Activated T-helper 17 cell treated with anti-CD3 and anti-CD28 coated beads, Interleukin-2, amount 50 U/mL, for 72 hours (primary cell): Measurements from ENCODE around the gene FLII. TPM values are rescaled to one million over a fixed set of nuclear protein-coding genes. Genes with fewer than 3 reads are reported as not detected.
A peak's percentile ranks its signal among the peaks of the same experiment; 100 is the strongest.
"Not testable (repeated sequence)": the region's sequence is repeated elsewhere in the genome, so short reads cannot be mapped to it uniquely, and the experiment has no call there.

Experiments
- ATAC-seq: fragments of 150-1000 bp; cut with Tn5 transposase; replicated peaks from 2 replicates; pipeline ENCODE4 v1.10.0; 2021; ENCODE audit warnings: mild to moderate bottlenecking, moderate library complexity
- H3K27ac Mint-ChIP-seq: one replicate; pipeline ENCODE4 v1.8.0; 2022; ENCODE audit warnings: mixed read lengths
- H3K27me3 Mint-ChIP-seq: one replicate; pipeline ENCODE4 v1.8.0; 2022; ENCODE audit warnings: mixed read lengths
- H3K36me3 Mint-ChIP-seq: one replicate; pipeline ENCODE4 v1.8.0; 2022; ENCODE audit warnings: low read depth, mild to moderate bottlenecking, mixed read lengths
- H3K4me1 Mint-ChIP-seq: one replicate; pipeline ENCODE4 v1.8.0; 2022; ENCODE audit warnings: mixed read lengths
- H3K4me3 Mint-ChIP-seq: one replicate; pipeline ENCODE4 v1.8.0; 2022; ENCODE audit warnings: mild to moderate bottlenecking, mixed read lengths
- H3K9me3 Mint-ChIP-seq: one replicate; pipeline ENCODE4 v1.8.0; 2022; ENCODE audit warnings: mixed read lengths
- total RNA-seq, 2 donors: library from RNA; stranded (reverse); gene quantifications; one replicate each; pipeline ENCODE4 v1.2.3, GENCODE V29; 2022

The FLII gene
- total RNA-seq, 2 donors from 2014 or later = 247 to 307 TPM

GRCh38 chr17:18225642-18226283 lies 32.8 kb downstream of the FLII start:
- no peaks in the 10 kb centered on the region for H3K9me3 Mint-ChIP-seq
- no peaks in the 10 kb centered on the region for H3K27me3 Mint-ChIP-seq
- peak; percentile 37 for ATAC-seq
- no peaks in the 10 kb centered on the region for H3K36me3 Mint-ChIP-seq
- peaks cover 19% of the 10 kb centered on the region for H3K4me1 Mint-ChIP-seq
- H3K27ac Mint-ChIP-seq = peak overlapping the region; percentile 93
- H3K4me3 Mint-ChIP-seq = peak overlapping the region; percentile 92

GRCh38 chr17:18225121-18225641 lies 33.4 kb downstream of the FLII start, which contains the start of gene LLGL1:
Gene LLGL1, plus strand, starts transcription at chr17:18225635. Its CDS starts 48 bp downstream, at chr17:18225683.
- Mint-ChIP-seq H3K4me3 (peak within 1 kb of the TSS; percentile 92), H3K4me1 (peaks cover 19% of the 10 kb centered on the region), H3K9me3 (no peaks in the 10 kb centered on the region), H3K27ac (peak within 1 kb of the TSS; percentile 93), H3K27me3 (no peaks in the 10 kb centered on the region), H3K36me3 (no peaks in the 10 kb centered on the region)
- ATAC-seq = peak; percentile 96

- Mint-ChIP-seq H3K9me3 (no peaks in the 10 kb centered on the region), H3K27ac (no peak overlapping the region), H3K36me3 (no peaks in the 10 kb centered on the region), H3K27me3 (no peaks in the 10 kb centered on the region), H3K4me3 (peak overlapping the region; percentile 77), H3K4me1 (peaks cover 19% of the 10 kb centered on the region)
- ATAC-seq = no peak
Measured at GRCh38 chr17:18224387-18225120, 34.0 kb downstream of the FLII start.

GRCh38 chr17:18224053-18224386 lies 34.5 kb downstream of the FLII start:
- ATAC-seq = no peak
- no peaks in the 10 kb centered on the region for H3K9me3 Mint-ChIP-seq
- H3K4me3 Mint-ChIP-seq = no peak overlapping the region
- H3K27ac Mint-ChIP-seq = no peak overlapping the region
- no peaks in the 10 kb centered on the region for H3K27me3 Mint-ChIP-seq
- no peaks in the 10 kb centered on the region for H3K36me3 Mint-ChIP-seq
- peaks cover 19% of the 10 kb centered on the region for H3K4me1 Mint-ChIP-seq

- ATAC-seq = no peak
- Mint-ChIP-seq H3K27ac (no peak overlapping the region), H3K4me3 (no peak overlapping the region), H3K4me1 (no peaks in the 10 kb centered on the region), H3K36me3 (no peaks in the 10 kb centered on the region), H3K9me3 (no peaks in the 10 kb centered on the region), H3K27me3 (no peaks in the 10 kb centered on the region)
Measured at GRCh38 chr17:18218756-18219415, 39.7 kb downstream of the FLII start.

GRCh38 chr17:18217412-18218015 lies 41.0 kb downstream of the FLII start:
- peak overlapping the region; percentile 41 for H3K27ac Mint-ChIP-seq
- no peaks in the 10 kb centered on the region for H3K4me1 Mint-ChIP-seq

GRCh38 chr17:18216906-18217305 lies 41.6 kb downstream of the FLII start:
- not testable (repeated sequence) for H3K9me3 Mint-ChIP-seq, H3K4me3 Mint-ChIP-seq, H3K27ac Mint-ChIP-seq, ATAC-seq, H3K4me1 Mint-ChIP-seq, H3K27me3 Mint-ChIP-seq, H3K36me3 Mint-ChIP-seq

More at GRCh38 chr17:18217412-18218015, 41.0 kb downstream of the FLII start:
- H3K36me3 Mint-ChIP-seq = no peaks in the 10 kb centered on the region
- no peak overlapping the region for H3K4me3 Mint-ChIP-seq
- H3K9me3 Mint-ChIP-seq = no peaks in the 10 kb centered on the region
- no peaks in the 10 kb centered on the region for H3K27me3 Mint-ChIP-seq
- ATAC-seq = peak; percentile 83

GRCh38 chr17:18213666-18214270 lies 44.8 kb downstream of the FLII start:
- no peaks in the 10 kb centered on the region for H3K9me3 Mint-ChIP-seq
- no peak overlapping the region for H3K27ac Mint-ChIP-seq
- H3K27me3 Mint-ChIP-seq = no peaks in the 10 kb centered on the region
- no peaks in the 10 kb centered on the region for H3K4me1 Mint-ChIP-seq
- no peak overlapping the region for H3K4me3 Mint-ChIP-seq
- no peak for ATAC-seq
- H3K36me3 Mint-ChIP-seq = peaks cover 23% of the 10 kb centered on the region

- H3K9me3 Mint-ChIP-seq = no peaks in the 10 kb centered on the region
- H3K27me3 Mint-ChIP-seq = no peaks in the 10 kb centered on the region
- H3K4me3 Mint-ChIP-seq = no peak overlapping the region
- H3K36me3 Mint-ChIP-seq = peaks cover 78% of the 10 kb centered on the region
- ATAC-seq = no peak
- no peaks in the 10 kb centered on the region for H3K4me1 Mint-ChIP-seq
- H3K27ac Mint-ChIP-seq = no peak overlapping the region
Measured at GRCh38 chr17:18208092-18208491, 50.4 kb downstream of the FLII start.

- peaks cover 86% of the 10 kb centered on the region for H3K36me3 Mint-ChIP-seq
- H3K27me3 Mint-ChIP-seq = no peaks in the 10 kb centered on the region
- H3K4me3 Mint-ChIP-seq = no peak overlapping the region
- no peaks in the 10 kb centered on the region for H3K4me1 Mint-ChIP-seq
- H3K27ac Mint-ChIP-seq = peak overlapping the region; percentile 43
- no peak for ATAC-seq
- no peaks in the 10 kb centered on the region for H3K9me3 Mint-ChIP-seq
Measured at GRCh38 chr17:18206962-18207361, 51.6 kb downstream of the FLII start.

GRCh38 chr17:18205861-18206260 lies 52.7 kb downstream of the FLII start:
- peaks cover 94% of the 10 kb centered on the region for H3K36me3 Mint-ChIP-seq
- peak overlapping the region; percentile 84 for H3K27ac Mint-ChIP-seq
- no peaks in the 10 kb centered on the region for H3K27me3 Mint-ChIP-seq
- no peak for ATAC-seq
- H3K4me3 Mint-ChIP-seq = no peak overlapping the region
- no peaks in the 10 kb centered on the region for H3K9me3 Mint-ChIP-seq
- H3K4me1 Mint-ChIP-seq = peaks cover 3% of the 10 kb centered on the region

- Mint-ChIP-seq H3K27me3 (no peaks in the 10 kb centered on the region), H3K36me3 (peaks cover 94% of the 10 kb centered on the region), H3K27ac (no peak overlapping the region), H3K9me3 (no peaks in the 10 kb centered on the region), H3K4me3 (no peak overlapping the region), H3K4me1 (peaks cover 16% of the 10 kb centered on the region)
- no peak for ATAC-seq
Measured at GRCh38 chr17:18203308-18203707, 55.2 kb downstream of the FLII start.

- Mint-ChIP-seq H3K27me3 (no peaks in the 10 kb centered on the region), H3K9me3 (no peaks in the 10 kb centered on the region), H3K36me3 (peaks cover 94% of the 10 kb centered on the region)
Measured at GRCh38 chr17:18201108-18201507, 57.4 kb downstream of the FLII start.

GRCh38 chr17:18198530-18198929 lies 60.0 kb downstream of the FLII start:
- Mint-ChIP-seq H3K27ac (peak overlapping the region; percentile 25), H3K36me3 (peaks cover 96% of the 10 kb centered on the region), H3K9me3 (no peaks in the 10 kb centered on the region), H3K4me1 (peaks cover 27% of the 10 kb centered on the region), H3K4me3 (peak overlapping the region; percentile 12), H3K27me3 (no peaks in the 10 kb centered on the region)
- ATAC-seq = no peak

More at GRCh38 chr17:18201108-18201507, 57.4 kb downstream of the FLII start:
- Mint-ChIP-seq H3K27ac (peak overlapping the region; percentile 48), H3K4me1 (peaks cover 23% of the 10 kb centered on the region), H3K4me3 (no peak overlapping the region)
- no peak for ATAC-seq
